MCF 10A (cell line): ENCODE data around the gene DNAI1. TPM values are rescaled to one million over a fixed set of nuclear protein-coding genes. Genes with fewer than 3 reads are reported as not detected.

Experiments used
- BruUV-seq: library from RNA; stranded (reverse); fragments of 400-500 nt; replicated peaks from 2 replicates; lab custom pipeline; 2021; lab: Mats Ljungman, UMichigan
- CTCF ChIA-PET: fragments of 300-600 bp; sonication (Branson Sonifier 250); formaldehyde crosslinking; extraction: SDS; loops from one replicate; lab custom pipeline; 2021; ENCODE audit warnings: antibody characterized with exemption, inconsistent platforms; lab: Yijun Ruan, JAX
- POLR2A ChIA-PET: fragments of 300-600, 350-650 bp; sonication (Branson Sonifier 250); formaldehyde crosslinking; extraction: SDS; loops from one replicate; lab custom pipeline; 2020; ENCODE audit warnings: antibody characterized with exemption, inconsistent platforms; lab: Yijun Ruan, JAX
- DNase-seq: peaks from one replicate; pipeline ENCODE4 v3.0.0-alpha.2; 2018; ENCODE audit not compliant: unreplicated experiment
- H3K27ac Mint-ChIP-seq: one replicate; pipeline ENCODE4 v1.8.0; 2022; ENCODE audit warnings: mild to moderate bottlenecking, low read depth, mixed read lengths; ENCODE audit not compliant: unreplicated experiment
- H3K27me3 Mint-ChIP-seq: one replicate; pipeline ENCODE4 v1.8.0; 2022; ENCODE audit warnings: mixed read lengths; ENCODE audit not compliant: insufficient read depth, unreplicated experiment
- H3K36me3 Mint-ChIP-seq: one replicate; pipeline ENCODE4 v1.8.0; 2022; ENCODE audit warnings: mild to moderate bottlenecking, moderate library complexity, mixed read lengths; ENCODE audit not compliant: insufficient read depth, unreplicated experiment
- H3K4me1 Mint-ChIP-seq: one replicate; pipeline ENCODE4 v1.8.0; 2022; ENCODE audit warnings: mixed read lengths; ENCODE audit not compliant: insufficient read depth, unreplicated experiment
- H3K4me3 Mint-ChIP-seq: one replicate; pipeline ENCODE4 v1.8.0; 2022; ENCODE audit warnings: mild to moderate bottlenecking, moderate library complexity, mixed read lengths; ENCODE audit not compliant: unreplicated experiment
- H3K9me3 Mint-ChIP-seq: one replicate; pipeline ENCODE4 v1.8.0; 2022; ENCODE audit warnings: mixed read lengths; ENCODE audit not compliant: unreplicated experiment
- CTCF ChIP-seq: fragments of 200-600 bp; IDR thresholded peaks from one replicate; pipeline ENCODE4 v1.8.0; 2022; ENCODE audit warnings: antibody characterized with exemption, mild to moderate bottlenecking; ENCODE audit not compliant: unreplicated experiment
- intact Hi-C: fragments of 100-400 bp; cut with micrococcal nuclease; formaldehyde crosslinking; loops from 2 replicates; pipeline ENCODE4 v1.14.1; 2022
- total RNA-seq: library from RNA; stranded (reverse); gene quantifications from 2 replicates; pipeline ENCODE4 v1.2.3, GENCODE V29; 2022

The DNAI1 gene
- total RNA-seq, 1 experiment from 2014 or later = not detected

GRCh38 chr9:34554211-34555001 lies 95.8 kb downstream of the DNAI1 start:
- H3K9me3 Mint-ChIP-seq = no peaks in the 10 kb centered on the region
- POLR2A ChIA-PET = no interaction called here
- no TSS peak for BruUV-seq

GRCh38 chr9:34555002-34555348 lies 96.4 kb downstream of the DNAI1 start:
- no peak for DNase-seq
- no peaks in the 10 kb centered on the region for H3K36me3 Mint-ChIP-seq
- BruUV-seq = no TSS peak
- no peak for TF ChIP-seq CTCF
- no peaks in the 10 kb centered on the region for H3K9me3 Mint-ChIP-seq
- peaks cover 2% of the 10 kb centered on the region for H3K4me1 Mint-ChIP-seq
- no peak overlapping the region for H3K4me3 Mint-ChIP-seq
- intact Hi-C loops = no loop called here
- ChIA-PET POLR2A (no interaction called here), CTCF (interaction anchor here (0.6 to 0.9 kb wide), 4 partner anchors 9 to 234 kb away, joined by 4 read pairs; no protein-coding TSS in a partner anchor)
- peaks cover 13% of the 10 kb centered on the region for H3K27me3 Mint-ChIP-seq
- no peak overlapping the region for H3K27ac Mint-ChIP-seq

More at GRCh38 chr9:34554211-34555001, 95.8 kb downstream of the DNAI1 start:
- intact Hi-C loops = no loop called here
- Mint-ChIP-seq H3K27me3 (peaks cover 13% of the 10 kb centered on the region), H3K36me3 (no peaks in the 10 kb centered on the region), H3K4me3 (no peak overlapping the region), H3K27ac (no peak overlapping the region), H3K4me1 (no peaks in the 10 kb centered on the region)
- no peak for DNase-seq
- TF ChIP-seq CTCF = no peak
- CTCF ChIA-PET = interaction anchor here (0.8 to 0.9 kb wide), 3 partner anchors 9 to 34 kb away, joined by 4 read pairs; no protein-coding TSS in a partner anchor

GRCh38 chr9:34555500-34555899 lies 96.9 kb downstream of the DNAI1 start:
- CTCF ChIA-PET = interaction anchor here (0.6 to 1.1 kb wide), 3 partner anchors 8 to 234 kb away, joined by 4 to 5 read pairs (median 4); no protein-coding TSS in a partner anchor
- POLR2A ChIA-PET = no interaction called here
- H3K27me3 Mint-ChIP-seq = peaks cover 13% of the 10 kb centered on the region
- H3K4me1 Mint-ChIP-seq = peaks cover 7% of the 10 kb centered on the region
- no peaks in the 10 kb centered on the region for H3K36me3 Mint-ChIP-seq
- no peak for TF ChIP-seq CTCF
- intact Hi-C loops = no loop called here
- no peak for DNase-seq
- H3K4me3 Mint-ChIP-seq = no peak overlapping the region
- no peak overlapping the region for H3K27ac Mint-ChIP-seq
- no TSS peak for BruUV-seq
- H3K9me3 Mint-ChIP-seq = no peaks in the 10 kb centered on the region

GRCh38 chr9:34555936-34556525 lies 97.4 kb downstream of the DNAI1 start:
- intact Hi-C loops = no loop called here
- BruUV-seq = no TSS peak
- Mint-ChIP-seq H3K4me1 (peaks cover 7% of the 10 kb centered on the region), H3K4me3 (no peak overlapping the region), H3K27ac (no peak overlapping the region), H3K36me3 (no peaks in the 10 kb centered on the region), H3K27me3 (peaks cover 13% of the 10 kb centered on the region), H3K9me3 (no peaks in the 10 kb centered on the region)
- ChIA-PET CTCF (interaction anchor here (1.1 to 2.8 kb wide), 2 partner anchors 8 to 47 kb away, joined by 5 to 12 read pairs; no protein-coding TSS in a partner anchor), POLR2A (no interaction called here)
- no peak for DNase-seq
- no peak for TF ChIP-seq CTCF
